GM12872 (cell line): ENCODE results near the gene ZDHHC14.

Source experiments
- CTCF ChIP-seq: IDR thresholded peaks from 3 replicates; pipeline ENCODE4 v1.5.1; 2011; ENCODE audit warnings: low read depth, mild to moderate bottlenecking, low read length, moderate library complexity; ENCODE audit not compliant: insufficient read depth

The ZDHHC14 gene

GRCh38 chr6:157381631-157382621, 936 bp downstream of the ZDHHC14 start:
- TF ChIP-seq CTCF: 0 out of 3 replicates have a peak, but pooled peaks have one; percentile 26

- no peak for TF ChIP-seq CTCF
Measured at GRCh38 chr6:157382821-157383220, 1.8 kb downstream of the ZDHHC14 start.

GRCh38 chr6:157383471-157383870, 2.5 kb downstream of the ZDHHC14 start:
- no peak for TF ChIP-seq CTCF

GRCh38 chr6:157385482-157385881, 4.5 kb downstream of the ZDHHC14 start:
- TF ChIP-seq CTCF: no peak

GRCh38 chr6:157386023-157386422, 5.0 kb downstream of the ZDHHC14 start:
- no peak for TF ChIP-seq CTCF

GRCh38 chr6:157386454-157386853, 5.5 kb downstream of the ZDHHC14 start:
- TF ChIP-seq CTCF: no peak

- TF ChIP-seq CTCF: no peak
Measured at GRCh38 chr6:157388924-157389323, 7.9 kb downstream of the ZDHHC14 start.
